Karpas-422 (cell line): ENCODE results near the gene TPH2. TPM values are rescaled to one million over a fixed set of nuclear protein-coding genes. Genes with fewer than 3 reads are reported as not detected.

Source experiments
- DNase-seq: peaks from one replicate; pipeline ENCODE4 v3.0.0-alpha.2; 2015
- H2AFZ ChIP-seq: fragments of 200-600 bp; sonication (generic); 2 replicates; pipeline ENCODE4 v1.6.1; 2014; ENCODE audit warnings: antibody characterized with exemption, low read length, mixed read lengths
- H3K27ac ChIP-seq: fragments of 200-600 bp; sonication (generic); 2 replicates; pipeline ENCODE4 v1.5.1; 2014; ENCODE audit warnings: mild to moderate bottlenecking, low read length, moderate library complexity
- H3K27me3 ChIP-seq: fragments of 200-600 bp; sonication (generic); 2 replicates; pipeline ENCODE4 v1.6.1; 2014; ENCODE audit warnings: low read length, mixed read lengths
- H3K36me3 ChIP-seq: fragments of 200-600 bp; sonication (generic); 2 replicates; pipeline ENCODE4 v1.6.1; 2014; ENCODE audit warnings: low read length, mixed read lengths; ENCODE audit not compliant: insufficient read depth
- H3K4me1 ChIP-seq: fragments of 200-600 bp; sonication (generic); 2 replicates; pipeline ENCODE4 v1.6.1; 2014; ENCODE audit warnings: mild to moderate bottlenecking, low read length, mixed read lengths
- H3K4me2 ChIP-seq: fragments of 200-600 bp; sonication (generic); 2 replicates; pipeline ENCODE4 v1.6.1; 2014; ENCODE audit warnings: low read length, low read depth, mild to moderate bottlenecking; ENCODE audit not compliant: poor library complexity, severe bottlenecking
- H3K4me3 ChIP-seq: fragments of 200-600 bp; sonication (generic); 2 replicates; pipeline ENCODE4 v1.5.1; 2014; ENCODE audit warnings: mild to moderate bottlenecking, antibody characterized with exemption, low read length, mixed read lengths
- H3K79me2 ChIP-seq: fragments of 200-600 bp; sonication (generic); 2 replicates; pipeline ENCODE4 v1.6.1; 2014; ENCODE audit warnings: mild to moderate bottlenecking, low read length, mixed read lengths
- H3K9ac ChIP-seq: fragments of 200-600 bp; sonication (generic); 2 replicates; pipeline ENCODE4 v1.6.0; 2014; ENCODE audit warnings: low read length
- H3K9me2 ChIP-seq: fragments of 200-600 bp; sonication (generic), shearing (Covaris generic); replicated peaks from 2 replicates; pipeline ENCODE4 v1.6.0; 2014; ENCODE audit warnings: mild to moderate bottlenecking, low read length, moderate library complexity; ENCODE audit not compliant: insufficient read depth
- H3K9me3 ChIP-seq: fragments of 300-700, 200-600 bp; sonication (generic); 2 replicates; pipeline ENCODE4 v1.6.1; 2014; ENCODE audit warnings: low read length, mixed read lengths
- H4K20me1 ChIP-seq: fragments of 200-600 bp; sonication (generic); 2 replicates; pipeline ENCODE4 v1.6.1; 2014; ENCODE audit warnings: mild to moderate bottlenecking, antibody characterized with exemption, low read length, low read depth; ENCODE audit not compliant: insufficient read depth
- total RNA-seq: library from RNA; depleted of rRNA; stranded (reverse); fragments of >200 nt; shearing (Covaris generic); gene quantifications from 2 replicates; pipeline ENCODE4 v1.2.3, GENCODE V29; 2014; ENCODE audit warnings: low replicate concordance; rRNA removed

The TPH2 gene
- total RNA-seq, result not detected in 2 replicates

GRCh38 chr12:71938728-71939385 is at the start of gene TPH2:
Gene TPH2, plus strand, starts transcription at chr12:71938845. Its CDS starts 142 bp downstream, at chr12:71938987.
- Histone ChIP-seq H3K27me3 (no peaks in the 10 kb centered on the region), H3K4me1 (no peaks in the 10 kb centered on the region), H3K4me2 (no peak within 1 kb of the TSS), H3K4me3 (no peak within 1 kb of the TSS), H3K36me3 (no peaks in the 10 kb centered on the region), H4K20me1 (no peaks in the 10 kb centered on the region), H3K9me2 (no peaks in the 10 kb centered on the region), H3K27ac (no peak within 1 kb of the TSS), H3K9ac (no peak within 1 kb of the TSS), H3K9me3 (no peaks in the 10 kb centered on the region), H3K79me2 (no peaks in the 10 kb centered on the region), H2AFZ (no peak within 1 kb of the TSS)
- DNase-seq, result peak; percentile 92

- no peak overlapping the region for H3K27ac ChIP-seq
- H4K20me1 ChIP-seq, result no peaks in the 10 kb centered on the region
- H3K4me2 ChIP-seq, result no peak overlapping the region
- no peak overlapping the region for H3K4me3 ChIP-seq
- H3K36me3 ChIP-seq, result peaks cover 4% of the 10 kb centered on the region; the same call in 1 of the 2 replicates
- no peaks in the 10 kb centered on the region for H3K9me3 ChIP-seq
- 0 out of 2 replicates have a peak, but pooled peaks cover 2% of the 10 kb centered on the region for H3K4me1 ChIP-seq
- H3K27me3 ChIP-seq, result no peaks in the 10 kb centered on the region
- no peak overlapping the region for H2AFZ ChIP-seq
- DNase-seq, result no peak
- no peaks in the 10 kb centered on the region for H3K9me2 ChIP-seq
- peaks cover 56% of the 10 kb centered on the region for H3K79me2 ChIP-seq
- no peak overlapping the region for H3K9ac ChIP-seq
Measured at GRCh38 chr12:71890475-71890874, 48.2 kb upstream of the TPH2 start.

GRCh38 chr12:71892059-71892458 is 46.6 kb upstream of the TPH2 start:
- no peaks in the 10 kb centered on the region for H3K9me3 ChIP-seq
- no peak overlapping the region for H2AFZ ChIP-seq
- H3K27me3 ChIP-seq, result no peaks in the 10 kb centered on the region
- no peak overlapping the region for H3K4me2 ChIP-seq
- no peak overlapping the region for H3K9ac ChIP-seq
- H3K9me2 ChIP-seq, result no peaks in the 10 kb centered on the region
- no peak for DNase-seq
- H3K27ac ChIP-seq, result no peak overlapping the region
- H3K4me3 ChIP-seq, result no peak overlapping the region
- H3K79me2 ChIP-seq, result peaks cover 47% of the 10 kb centered on the region
- H3K36me3 ChIP-seq, result peaks cover 10% of the 10 kb centered on the region
- H3K4me1 ChIP-seq, result 0 out of 2 replicates have a peak, but pooled peaks cover 2% of the 10 kb centered on the region
- no peaks in the 10 kb centered on the region for H4K20me1 ChIP-seq

- H3K27me3 ChIP-seq, result no peaks in the 10 kb centered on the region
- no peaks in the 10 kb centered on the region for H4K20me1 ChIP-seq
- no peak overlapping the region for H2AFZ ChIP-seq
- H3K4me1 ChIP-seq, result no peaks in the 10 kb centered on the region
- no peak overlapping the region for H3K9ac ChIP-seq
- H3K27ac ChIP-seq, result no peak overlapping the region
- no peaks in the 10 kb centered on the region for H3K9me3 ChIP-seq
- no peaks in the 10 kb centered on the region for H3K9me2 ChIP-seq
- no peak for DNase-seq
- H3K4me2 ChIP-seq, result no peak overlapping the region
- H3K4me3 ChIP-seq, result no peak overlapping the region
- peaks cover 22% of the 10 kb centered on the region for H3K36me3 ChIP-seq
- H3K79me2 ChIP-seq, result peaks cover 24% of the 10 kb centered on the region
Measured at GRCh38 chr12:71896205-71896882, 42.3 kb upstream of the TPH2 start.

DNA sequence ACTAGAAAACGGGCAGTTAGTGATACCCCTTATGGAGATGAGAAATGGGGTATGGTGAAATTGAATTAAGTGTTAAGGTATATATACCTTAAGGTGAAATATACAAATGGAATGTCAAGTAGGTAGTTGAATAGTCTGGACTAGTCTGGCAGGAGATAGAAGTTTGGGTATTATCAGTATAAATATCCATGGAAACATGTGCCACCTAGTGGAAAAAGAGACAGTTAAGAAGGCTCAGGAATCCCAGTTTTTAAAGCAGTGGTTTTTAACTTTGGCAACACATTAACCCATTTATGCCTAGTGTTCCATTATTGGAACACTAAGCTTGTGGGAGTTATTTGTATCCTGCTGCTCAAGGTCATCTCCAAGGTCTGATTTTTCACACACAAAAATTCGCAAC is 38.6 kb upstream of the TPH2 start:
- Histone ChIP-seq H3K9me2 (no peaks in the 10 kb centered on the region), H3K79me2 (0 out of 2 replicates have a peak, but pooled peaks cover 2% of the 10 kb centered on the region), H3K4me1 (no peaks in the 10 kb centered on the region), H3K27ac (no peak overlapping the region), H3K4me2 (no peak overlapping the region), H3K4me3 (no peak overlapping the region), H4K20me1 (no peaks in the 10 kb centered on the region), H3K27me3 (no peaks in the 10 kb centered on the region), H3K36me3 (peaks cover 23% of the 10 kb centered on the region), H3K9ac (no peak overlapping the region), H2AFZ (no peak overlapping the region), H3K9me3 (no peaks in the 10 kb centered on the region)
- no peak for DNase-seq

DNA sequence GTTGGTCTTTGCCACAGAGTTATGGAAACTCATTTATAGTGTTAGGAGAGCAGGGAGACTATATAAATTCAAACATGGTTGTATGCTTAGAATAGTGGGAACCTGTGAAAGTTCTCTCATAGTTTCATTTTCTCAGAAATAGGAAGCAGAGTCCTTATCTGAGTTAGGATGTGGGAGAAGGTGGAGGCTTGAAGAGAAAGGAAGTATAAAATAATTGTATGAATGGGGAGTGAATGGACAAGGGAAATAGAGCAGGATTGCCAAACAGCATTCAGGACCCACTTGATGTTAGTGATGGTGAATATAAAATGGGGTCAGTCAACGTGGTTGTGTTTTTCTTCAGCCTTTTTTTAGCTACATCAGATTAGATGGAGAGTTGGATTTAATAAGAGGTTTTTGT is 34.0 kb upstream of the TPH2 start:
- peaks cover 37% of the 10 kb centered on the region for H3K36me3 ChIP-seq
- H3K9me2 ChIP-seq, result no peaks in the 10 kb centered on the region
- 0 out of 2 replicates have a peak, but pooled peaks cover 2% of the 10 kb centered on the region for H3K79me2 ChIP-seq
- no peak overlapping the region for H3K9ac ChIP-seq
- H3K27ac ChIP-seq, result no peak overlapping the region
- DNase-seq, result no peak
- H2AFZ ChIP-seq, result no peak overlapping the region
- H3K4me1 ChIP-seq, result no peaks in the 10 kb centered on the region
- no peaks in the 10 kb centered on the region for H3K9me3 ChIP-seq
- H4K20me1 ChIP-seq, result no peaks in the 10 kb centered on the region
- no peak overlapping the region for H3K4me3 ChIP-seq
- H3K4me2 ChIP-seq, result no peak overlapping the region
- no peaks in the 10 kb centered on the region for H3K27me3 ChIP-seq

- Histone ChIP-seq H4K20me1 (no peaks in the 10 kb centered on the region), H2AFZ (no peak overlapping the region), H3K27ac (no peak overlapping the region), H3K4me2 (no peak overlapping the region), H3K4me1 (no peaks in the 10 kb centered on the region), H3K9ac (no peak overlapping the region), H3K27me3 (no peaks in the 10 kb centered on the region), H3K9me3 (no peaks in the 10 kb centered on the region), H3K79me2 (no peaks in the 10 kb centered on the region), H3K4me3 (no peak overlapping the region), H3K9me2 (no peaks in the 10 kb centered on the region), H3K36me3 (no peaks in the 10 kb centered on the region)
- DNase-seq, result no peak
Measured at GRCh38 chr12:71935594-71935993, 3.1 kb upstream of the TPH2 start.

- Histone ChIP-seq H3K9ac (no peak overlapping the region), H3K9me2 (no peaks in the 10 kb centered on the region), H3K79me2 (no peaks in the 10 kb centered on the region), H3K4me1 (no peaks in the 10 kb centered on the region), H2AFZ (no peak overlapping the region), H3K4me2 (no peak overlapping the region), H3K27me3 (no peaks in the 10 kb centered on the region), H3K9me3 (no peaks in the 10 kb centered on the region), H4K20me1 (no peaks in the 10 kb centered on the region), H3K27ac (no peak overlapping the region), H3K36me3 (no peaks in the 10 kb centered on the region), H3K4me3 (no peak overlapping the region)
- DNase-seq, result no peak
Measured at GRCh38 chr12:71940068-71940467, 1.4 kb downstream of the TPH2 start.
